ENCODE results near the gene HILPDA.
A peak's percentile ranks its signal among the peaks of the same experiment; 100 is the strongest.

Gene HILPDA

GRCh38 chr7:128455543-128456254 lies at the start of gene HILPDA:
TSS of gene HILPDA (plus strand) at chr7:128455878. CDS start at chr7:128457269, 1,391 bp downstream.
- Histone ChIP-seq H3K9me3 (ENCODE audit: low read length) (no peaks in the 10 kb centered on the region), H3K27me3 (ENCODE audit: control insufficient read depth in 1 of 2, insufficient read depth in 2 of 2, low read length in 2 of 2) (no peaks in the 10 kb centered on the region), H3K9ac (ENCODE audit: low read length) (peak within 1 kb of the TSS; percentile 58), H3K4me1 (ENCODE audit: insufficient read depth, low read length) (peaks cover 43% of the 10 kb centered on the region), H3K36me3 (ENCODE audit: insufficient read depth, low read length) (peaks cover 5% of the 10 kb centered on the region), H3K27ac (ENCODE audit: low read depth, low read length) (peak within 1 kb of the TSS; percentile 70), H3K4me3 (ENCODE audit: low read depth in 1 of 2, low read length in 2 of 2) (peak within 1 kb of the TSS; percentile 62 to 70)

GRCh38 chr7:128406314-128407232 lies 49.1 kb upstream of the HILPDA start:
- Histone ChIP-seq H3K9ac (ENCODE audit: low read length) (no peak overlapping the region), H3K9me3 (ENCODE audit: low read length) (no peaks in the 10 kb centered on the region), H3K27me3 (ENCODE audit: control insufficient read depth in 1 of 2, insufficient read depth in 2 of 2, low read length in 2 of 2) (no peaks in the 10 kb centered on the region), H3K27ac (ENCODE audit: low read depth, low read length) (no peak overlapping the region), H3K4me1 (ENCODE audit: insufficient read depth, low read length) (peaks cover 41% of the 10 kb centered on the region), H3K36me3 (ENCODE audit: insufficient read depth, low read length) (peaks cover 6% of the 10 kb centered on the region), H3K4me3 (ENCODE audit: low read depth in 1 of 2, low read length in 2 of 2) (no peak overlapping the region)

- H3K36me3 ChIP-seq (ENCODE audit: insufficient read depth, low read length) = peaks cover 6% of the 10 kb centered on the region
- H3K27ac ChIP-seq (ENCODE audit: low read depth, low read length) = no peak overlapping the region
- no peaks in the 10 kb centered on the region for H3K27me3 ChIP-seq (ENCODE audit: control insufficient read depth in 1 of 2, insufficient read depth in 2 of 2, low read length in 2 of 2)
- H3K9me3 ChIP-seq (ENCODE audit: low read length) = no peaks in the 10 kb centered on the region
- peaks cover 41% of the 10 kb centered on the region for H3K4me1 ChIP-seq (ENCODE audit: insufficient read depth, low read length)
- H3K9ac ChIP-seq (ENCODE audit: low read length) = no peak overlapping the region
- H3K4me3 ChIP-seq (ENCODE audit: low read depth in 1 of 2, low read length in 2 of 2) = no peak overlapping the region
These were observed 48.5 kb upstream of the HILPDA start for GRCh38 chr7:128407233-128407589.

- H3K4me1 ChIP-seq (ENCODE audit: insufficient read depth, low read length) = peaks cover 41% of the 10 kb centered on the region
These were observed 47.6 kb upstream of the HILPDA start for GRCh38 chr7:128407751-128408708.

GRCh38 chr7:128408709-128409595 lies 46.7 kb upstream of the HILPDA start:
- no peaks in the 10 kb centered on the region for H3K27me3 ChIP-seq (ENCODE audit: control insufficient read depth in 1 of 2, insufficient read depth in 2 of 2, low read length in 2 of 2)
- no peaks in the 10 kb centered on the region for H3K9me3 ChIP-seq (ENCODE audit: low read length)
- H3K27ac ChIP-seq (ENCODE audit: low read depth, low read length) = peak overlapping the region; percentile 91
- H3K36me3 ChIP-seq (ENCODE audit: insufficient read depth, low read length) = no peaks in the 10 kb centered on the region
- H3K4me3 ChIP-seq (ENCODE audit: low read depth in 1 of 2, low read length in 2 of 2) = peak overlapping the region; percentile 69 to 83
- peak overlapping the region; percentile 74 for H3K9ac ChIP-seq (ENCODE audit: low read length)
- peaks cover 37% of the 10 kb centered on the region for H3K4me1 ChIP-seq (ENCODE audit: insufficient read depth, low read length)

More at GRCh38 chr7:128407751-128408708, 47.6 kb upstream of the HILPDA start:
- Histone ChIP-seq H3K9me3 (ENCODE audit: low read length) (no peaks in the 10 kb centered on the region), H3K9ac (ENCODE audit: low read length) (no peak overlapping the region), H3K27ac (ENCODE audit: low read depth, low read length) (peak overlapping the region; percentile 91), H3K27me3 (ENCODE audit: control insufficient read depth in 1 of 2, insufficient read depth in 2 of 2, low read length in 2 of 2) (no peaks in the 10 kb centered on the region), H3K36me3 (ENCODE audit: insufficient read depth, low read length) (peaks cover 4% of the 10 kb centered on the region), H3K4me3 (ENCODE audit: low read depth in 1 of 2, low read length in 2 of 2) (peak overlapping the region in 1 of 2 donors; percentile 83)

- peak within 1 kb of the TSS; percentile 88 for H3K9ac ChIP-seq (ENCODE audit: low read length)
These were observed 45.9 kb upstream of the HILPDA start, which contains the start of gene IMPDH1 for GRCh38 chr7:128409596-128410450. TSS of gene IMPDH1 (minus strand) at chr7:128409982. CDS start at chr7:128409901, 81 bp downstream.

GRCh38 chr7:128410451-128410753 lies 45.3 kb upstream of the HILPDA start:
- peak overlapping the region; percentile 91 for H3K27ac ChIP-seq (ENCODE audit: low read depth, low read length)
- H3K4me1 ChIP-seq (ENCODE audit: insufficient read depth, low read length) = peaks cover 24% of the 10 kb centered on the region
- no peaks in the 10 kb centered on the region for H3K27me3 ChIP-seq (ENCODE audit: control insufficient read depth in 1 of 2, insufficient read depth in 2 of 2, low read length in 2 of 2)
- H3K9ac ChIP-seq (ENCODE audit: low read length) = peak overlapping the region; percentile 88
- peak overlapping the region; percentile 48 to 83 for H3K4me3 ChIP-seq (ENCODE audit: low read depth in 1 of 2, low read length in 2 of 2)
- no peaks in the 10 kb centered on the region for H3K9me3 ChIP-seq (ENCODE audit: low read length)
- no peaks in the 10 kb centered on the region for H3K36me3 ChIP-seq (ENCODE audit: insufficient read depth, low read length)

More at GRCh38 chr7:128409596-128410450, 45.9 kb upstream of the HILPDA start, which contains the start of gene IMPDH1:
- no peaks in the 10 kb centered on the region for H3K36me3 ChIP-seq (ENCODE audit: insufficient read depth, low read length)
- peaks cover 28% of the 10 kb centered on the region for H3K4me1 ChIP-seq (ENCODE audit: insufficient read depth, low read length)
- peak within 1 kb of the TSS; percentile 91 for H3K27ac ChIP-seq (ENCODE audit: low read depth, low read length)
- H3K4me3 ChIP-seq (ENCODE audit: low read depth in 1 of 2, low read length in 2 of 2) = peak within 1 kb of the TSS; percentile 69 to 83
- no peaks in the 10 kb centered on the region for H3K9me3 ChIP-seq (ENCODE audit: low read length)
- H3K27me3 ChIP-seq (ENCODE audit: control insufficient read depth in 1 of 2, insufficient read depth in 2 of 2, low read length in 2 of 2) = no peaks in the 10 kb centered on the region

- H3K9ac ChIP-seq (ENCODE audit: low read length) = no peak overlapping the region
- no peaks in the 10 kb centered on the region for H3K9me3 ChIP-seq (ENCODE audit: low read length)
- no peak overlapping the region for H3K27ac ChIP-seq (ENCODE audit: low read depth, low read length)
- H3K4me3 ChIP-seq (ENCODE audit: low read depth in 1 of 2, low read length in 2 of 2) = no peak overlapping the region
- no peaks in the 10 kb centered on the region for H3K27me3 ChIP-seq (ENCODE audit: control insufficient read depth in 1 of 2, insufficient read depth in 2 of 2, low read length in 2 of 2)
- no peaks in the 10 kb centered on the region for H3K36me3 ChIP-seq (ENCODE audit: insufficient read depth, low read length)
- no peaks in the 10 kb centered on the region for H3K4me1 ChIP-seq (ENCODE audit: insufficient read depth, low read length)
These were observed 40.4 kb upstream of the HILPDA start for GRCh38 chr7:128415217-128415785.

GRCh38 chr7:128417071-128417470 lies 38.6 kb upstream of the HILPDA start:
- Histone ChIP-seq H3K9ac (ENCODE audit: low read length) (no peak overlapping the region), H3K9me3 (ENCODE audit: low read length) (no peaks in the 10 kb centered on the region), H3K36me3 (ENCODE audit: insufficient read depth, low read length) (no peaks in the 10 kb centered on the region)

More at GRCh38 chr7:128417071-128417470, 38.6 kb upstream of the HILPDA start:
- H3K27ac ChIP-seq (ENCODE audit: low read depth, low read length) = no peak overlapping the region
- H3K4me1 ChIP-seq (ENCODE audit: insufficient read depth, low read length) = no peaks in the 10 kb centered on the region
- no peak overlapping the region for H3K4me3 ChIP-seq (ENCODE audit: low read depth in 1 of 2, low read length in 2 of 2)
- H3K27me3 ChIP-seq (ENCODE audit: control insufficient read depth in 1 of 2, insufficient read depth in 2 of 2, low read length in 2 of 2) = no peaks in the 10 kb centered on the region

All from muscle layer of colon (tissue), 2 donors.